Hepatocyte (in vitro differentiated cells): ENCODE results near the gene REPS2. TPM values are rescaled to one million over a fixed set of nuclear protein-coding genes. Genes with fewer than 3 reads are reported as not detected.

Experiments used
- DNase-seq: peaks from one replicate; pipeline ENCODE4 v3.0.0-alpha.2; 2016; ENCODE audit warnings: low spot score
- H2AFZ ChIP-seq: fragments of 200-600 bp; sonication (generic); 2 replicates; pipeline ENCODE4 v1.6.0; 2016; ENCODE audit warnings: antibody characterized with exemption, mild to moderate bottlenecking
- H3K27ac ChIP-seq: fragments of 200-600 bp; sonication (generic); 2 replicates; pipeline ENCODE4 v1.5.1; 2016; ENCODE audit warnings: mild to moderate bottlenecking
- H3K27me3 ChIP-seq: fragments of 200-600 bp; sonication (generic); 2 replicates; pipeline ENCODE4 v1.6.1; 2016
- H3K36me3 ChIP-seq: fragments of 200-600 bp; sonication (generic); replicated peaks from 2 replicates; pipeline ENCODE4 v1.5.1; 2016; ENCODE audit warnings: low read depth; ENCODE audit not compliant: insufficient read depth
- H3K4me1 ChIP-seq: fragments of 200-600 bp; sonication (generic); 2 replicates; pipeline ENCODE4 v1.5.1; 2016; ENCODE audit warnings: mild to moderate bottlenecking, moderate library complexity; ENCODE audit not compliant: insufficient read depth
- H3K4me2 ChIP-seq: fragments of 200-600 bp; sonication (generic); 2 replicates; pipeline ENCODE4 v1.6.0; 2016
- H3K4me3 ChIP-seq: fragments of 200-600 bp; sonication (generic); 2 replicates; pipeline ENCODE4 v1.5.1; 2016; ENCODE audit warnings: mild to moderate bottlenecking
- H3K79me2 ChIP-seq: fragments of 200-600 bp; sonication (generic); 2 replicates; pipeline ENCODE4 v1.6.0; 2017; ENCODE audit warnings: mild to moderate bottlenecking
- H3K9me2 ChIP-seq: fragments of 200-600 bp; sonication (generic); replicated peaks from 2 replicates; pipeline ENCODE4 v1.6.0; 2017; ENCODE audit warnings: mild to moderate bottlenecking; ENCODE audit not compliant: insufficient read depth
- H3K9me3 ChIP-seq: fragments of 200-600 bp; sonication (generic); 2 replicates; pipeline ENCODE4 v1.5.1; 2016; ENCODE audit warnings: low read depth, mild to moderate bottlenecking
- H4K20me1 ChIP-seq: fragments of 200-600 bp; sonication (generic); 2 replicates; pipeline ENCODE4 v1.6.0; 2016; ENCODE audit warnings: mild to moderate bottlenecking; ENCODE audit not compliant: insufficient read depth, poor library complexity, severe bottlenecking
- CTCF ChIP-seq: fragments of 200-600 bp; sonication (generic); IDR thresholded peaks from 2 replicates; pipeline ENCODE4 v1.5.1; 2016; ENCODE audit warnings: antibody characterized with exemption, mild to moderate bottlenecking; ENCODE audit not compliant: poor library complexity
- EZH2 ChIP-seq: fragments of 200-600 bp; sonication (generic); IDR thresholded peaks from 2 replicates; pipeline ENCODE4 v1.6.1; 2016; ENCODE audit warnings: antibody characterized with exemption, mild to moderate bottlenecking, borderline replicate concordance
- EZH2phosphoT487 ChIP-seq: fragments of 200-600 bp; sonication (generic); IDR thresholded peaks from one replicate; pipeline ENCODE4 v1.6.1; 2018; ENCODE audit warnings: antibody characterized with exemption, mild to moderate bottlenecking, low read depth, moderate library complexity; ENCODE audit not compliant: unreplicated experiment, severe bottlenecking
- WGBS: methylation state at CpG from one replicate; pipeline ENCODE4 v1.1.6; 2016; ENCODE audit warnings: low lambda C conversion rate; ENCODE audit errors: missing lambda C conversion rate; 5-methylcytosine and 5-hydroxymethylcytosine counted together
- polyA plus RNA-seq: library from polyadenylated mRNA; unstranded; fragments of >200 nt; fragmentation: Nextera tagmentation; extraction: Ambion mirVana; gene quantifications from 2 replicates; pipeline ENCODE4 v1.2.1, GENCODE V29; 2016
- total RNA-seq: library from RNA; depleted of rRNA; stranded (reverse); fragments of >200 nt; gene quantifications from 2 replicates; pipeline ENCODE4 v1.2.3, GENCODE V29; 2014

REPS2 gene
- total and polyA plus RNA-seq, 2 experiments from 2014 or later: 3.4 to 5.0 TPM

DNA sequence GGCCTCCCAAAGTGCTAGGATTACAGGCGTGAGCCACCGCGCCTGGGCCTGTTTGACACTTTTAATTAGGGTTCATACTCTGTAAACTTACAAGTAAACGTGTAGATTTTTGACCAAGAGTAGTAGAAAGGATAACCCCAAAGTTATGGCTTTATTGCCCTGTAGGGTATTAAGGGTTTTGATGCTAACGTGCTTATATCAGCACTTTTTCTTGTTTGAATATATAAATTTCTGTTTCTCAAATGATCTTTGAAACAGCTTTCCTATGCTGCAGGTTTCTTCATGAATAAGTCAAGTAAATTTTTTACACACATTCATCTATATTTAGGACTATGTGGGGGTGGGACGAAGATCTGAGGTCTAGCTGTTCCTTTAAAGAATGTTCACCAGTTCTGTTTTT lies 29.3 kb upstream of the REPS2 start:
- WGBS: 85% methylated on average over 6 of the region's 6 CpGs
- Histone ChIP-seq H3K27ac (no peak overlapping the region), H3K79me2 (no peaks in the 10 kb centered on the region), H3K9me3 (no peaks in the 10 kb centered on the region), H3K4me2 (no peak overlapping the region), H3K4me1 (no peaks in the 10 kb centered on the region), H3K27me3 (no peaks in the 10 kb centered on the region), H2AFZ (no peak overlapping the region), H4K20me1 (no peaks in the 10 kb centered on the region), H3K36me3 (no peaks in the 10 kb centered on the region), H3K4me3 (no peak overlapping the region), H3K9me2 (no peaks in the 10 kb centered on the region)
- no peak for DNase-seq
- no peak for TF ChIP-seq EZH2phosphoT487

DNA sequence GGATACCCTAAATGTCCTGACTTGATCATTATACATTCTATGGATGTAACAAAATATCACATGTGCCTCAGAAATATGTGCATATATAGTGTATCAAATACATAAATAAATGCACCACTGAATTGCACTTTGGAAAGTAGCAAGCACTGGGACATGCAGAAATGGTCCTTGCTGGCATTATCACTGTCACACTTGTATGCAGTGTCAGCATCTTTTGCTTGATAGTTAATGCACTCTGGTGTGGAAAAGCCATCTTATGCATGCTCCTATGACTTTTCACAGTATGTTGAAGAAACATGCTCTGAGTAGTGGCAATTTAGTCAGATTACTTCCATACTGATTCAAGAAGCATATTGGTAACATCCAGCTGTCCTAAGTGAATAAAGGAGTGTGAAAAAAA lies 27.5 kb upstream of the REPS2 start:
- Histone ChIP-seq H3K36me3 (no peaks in the 10 kb centered on the region), H4K20me1 (no peaks in the 10 kb centered on the region), H3K9me2 (no peaks in the 10 kb centered on the region), H2AFZ (no peak overlapping the region), H3K27ac (no peak overlapping the region), H3K4me1 (no peaks in the 10 kb centered on the region), H3K79me2 (no peaks in the 10 kb centered on the region), H3K4me2 (no peak overlapping the region), H3K4me3 (no peak overlapping the region), H3K27me3 (no peaks in the 10 kb centered on the region), H3K9me3 (no peaks in the 10 kb centered on the region)
- TF ChIP-seq CTCF (no peak), EZH2phosphoT487 (no peak), EZH2 (no peak)
- no peak for DNase-seq

- no peak for TF ChIP-seq CTCF
- TF ChIP-seq EZH2: no peak
- no peak for TF ChIP-seq EZH2phosphoT487
- no peaks in the 10 kb centered on the region for H3K4me1 ChIP-seq
- DNase-seq: no peak
- no peak overlapping the region for H2AFZ ChIP-seq
- H3K9me2 ChIP-seq: no peaks in the 10 kb centered on the region
- H3K27me3 ChIP-seq: no peaks in the 10 kb centered on the region
- H3K36me3 ChIP-seq: no peaks in the 10 kb centered on the region
- H3K27ac ChIP-seq: no peak overlapping the region
- H4K20me1 ChIP-seq: no peaks in the 10 kb centered on the region
- H3K79me2 ChIP-seq: no peaks in the 10 kb centered on the region
- H3K4me2 ChIP-seq: no peak overlapping the region
- peaks cover 3% of the 10 kb centered on the region for H3K9me3 ChIP-seq
- H3K4me3 ChIP-seq: no peak overlapping the region
These were observed 26.4 kb upstream of the REPS2 start for GRCh38 chrX:16920075-16920474.

DNA sequence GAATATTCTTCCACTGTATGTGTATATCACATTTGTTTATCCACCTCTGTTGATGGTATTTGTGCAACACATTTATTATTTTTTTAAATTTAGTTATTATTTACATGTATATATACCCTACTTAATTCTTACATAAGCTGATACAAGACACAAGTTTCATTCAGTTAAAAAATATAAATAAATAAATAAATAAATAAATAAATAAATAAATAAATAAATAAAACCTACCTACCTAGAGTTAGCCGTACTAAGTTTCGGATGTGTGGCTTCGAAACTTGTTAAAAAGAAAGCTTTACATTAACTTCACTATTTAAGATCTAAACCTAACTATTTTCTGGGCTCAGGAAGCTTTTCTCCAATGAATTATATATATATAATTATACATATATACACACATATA lies 23.3 kb upstream of the REPS2 start:
- Histone ChIP-seq H3K9me3 (peaks cover 3% of the 10 kb centered on the region), H3K36me3 (no peaks in the 10 kb centered on the region), H3K4me2 (no peak overlapping the region), H3K79me2 (no peaks in the 10 kb centered on the region), H4K20me1 (no peaks in the 10 kb centered on the region), H3K4me3 (no peak overlapping the region), H3K4me1 (no peaks in the 10 kb centered on the region), H3K27ac (no peak overlapping the region), H2AFZ (no peak overlapping the region), H3K27me3 (no peaks in the 10 kb centered on the region), H3K9me2 (no peaks in the 10 kb centered on the region)
- TF ChIP-seq EZH2 (no peak), EZH2phosphoT487 (no peak), CTCF (no peak)
- WGBS: 97% methylated on average over 3 of the region's 3 CpGs
- no peak for DNase-seq
